H1 (cell line): Measurements from ENCODE around the gene FAM204A. TPM values are rescaled to one million over a fixed set of nuclear protein-coding genes. Genes with fewer than 3 reads are reported as not detected.

Experiments
- CTCF ChIA-PET: fragments of 300-600 bp; sonication (Branson Sonifier 250); formaldehyde crosslinking; loops from one replicate; lab custom pipeline; 2021; ENCODE audit not compliant: partially characterized antibody; lab: Charles Lee
- POLR2A ChIA-PET: fragments of 300-600 bp; sonication (Branson Sonifier 250); formaldehyde crosslinking; loops from one replicate; lab custom pipeline; 2021; ENCODE audit warnings: inconsistent platforms; ENCODE audit not compliant: partially characterized antibody; lab: Charles Lee
- DNase-seq, 2 experiments: peaks; one replicate each; pipeline versions ENCODE4 v3.0.0 to v3.0.0-alpha.2; 2010 to 2022; ENCODE audit warnings: low spot score in 2 of 2, low read depth in 1 of 2, mixed read lengths in 1 of 2
- FAIRE-seq: peaks from 2 replicates; lab custom pipeline; 2011; peaks lifted over from hg19 to GRCh38; lab: Jason Lieb, UNC
- H2AFZ ChIP-seq: 2 replicates; pipeline ENCODE4 v1.8.1; 2012; ENCODE audit warnings: low read length, inconsistent platforms
- H2AK5ac ChIP-seq: 2 replicates; pipeline ENCODE4 v1.6.1; 2013; ENCODE audit warnings: low read depth, low read length
- H2BK120ac ChIP-seq: replicated peaks from 2 replicates; pipeline ENCODE3; 2013; ENCODE audit warnings: low read depth, low read length, inconsistent platforms
- H2BK12ac ChIP-seq: 2 replicates; pipeline ENCODE4 v1.6.1; 2013; ENCODE audit warnings: low read depth, low read length
- H2BK15ac ChIP-seq: 2 replicates; pipeline ENCODE4 v1.6.1; 2013; ENCODE audit warnings: low read length
- H2BK20ac ChIP-seq: 2 replicates; pipeline ENCODE4 v1.6.1; 2013; ENCODE audit warnings: low read length
- H2BK5ac ChIP-seq: 2 replicates; pipeline ENCODE4 v1.6.1; 2013; ENCODE audit warnings: low read depth, low read length
- H3K14ac ChIP-seq: 2 replicates; pipeline ENCODE4 v1.6.1; 2013; ENCODE audit warnings: inconsistent platforms; ENCODE audit not compliant: insufficient read length
- H3K18ac ChIP-seq: 2 replicates; pipeline ENCODE4 v1.6.1; 2013; ENCODE audit warnings: low read length; ENCODE audit errors: extremely low read depth
- H3K23ac ChIP-seq: 2 replicates; pipeline ENCODE4 v1.6.1; 2013; ENCODE audit warnings: inconsistent platforms; ENCODE audit not compliant: insufficient read length
- H3K23me2 ChIP-seq: 2 replicates; pipeline ENCODE4 v1.6.1; 2013; ENCODE audit warnings: low read depth, low read length
- H3K27ac ChIP-seq: 2 replicates; pipeline ENCODE4 v1.6.1; 2011; ENCODE audit warnings: low read depth, low read length, inconsistent platforms
- H3K27me3 ChIP-seq, 4 experiments: replicated peaks in 1 of 4; 1 replicate in 1 of 4; 2 replicates in 3 of 4; pipeline versions ENCODE4 v1.6.1 to v1.8.1; 2011 to 2013; ENCODE audit warnings: low read length in 3 of 4, mild to moderate bottlenecking in 3 of 4, inconsistent platforms in 2 of 4, mixed read lengths in 2 of 4, moderate library complexity in 1 of 4; ENCODE audit not compliant: control insufficient read depth in 3 of 4, insufficient read depth in 3 of 4; ENCODE audit errors: extremely low read depth in 1 of 4
- H3K36me3 ChIP-seq, 4 experiments: 2 replicates each; pipeline versions ENCODE4 v1.6.1 to v1.8.1; 2011 to 2013; ENCODE audit warnings: mild to moderate bottlenecking in 4 of 4, low read length in 3 of 4, moderate library complexity in 2 of 4, control low read depth in 1 of 4, inconsistent platforms in 1 of 4; ENCODE audit not compliant: insufficient read depth in 4 of 4, control insufficient read depth in 2 of 4
- H3K4ac ChIP-seq: replicated peaks from 2 replicates; pipeline ENCODE3; 2013; ENCODE audit warnings: low read length, low read depth, mixed read lengths, inconsistent platforms; ENCODE audit not compliant: insufficient read length
- H3K4me1 ChIP-seq, 4 experiments: replicated peaks in 1 of 4; 1 replicate in 1 of 4; 2 replicates in 3 of 4; pipeline versions ENCODE4 v1.6.1 to v1.8.1; 2011 to 2013; ENCODE audit warnings: low read length in 3 of 4, inconsistent platforms in 2 of 4, mixed read lengths in 1 of 4; ENCODE audit not compliant: insufficient read depth in 4 of 4, control insufficient read depth in 3 of 4
- H3K4me2 ChIP-seq, 2 experiments: 2 replicates each; pipeline versions ENCODE4 v1.6.1 to v1.8.1; 2011 to 2013; ENCODE audit warnings: low read depth in 2 of 2, low read length in 2 of 2, control low read depth in 1 of 2, inconsistent platforms in 1 of 2, mild to moderate bottlenecking in 1 of 2; ENCODE audit not compliant: insufficient read depth in 1 of 2
- H3K4me3 ChIP-seq, 4 experiments: fragments of 200-600, 300-600 bp in 1 of 4; sonication (generic), shearing (Covaris generic), sonication (Bioruptor Twin) in 1 of 4; 2 replicates each; pipeline versions ENCODE4 v1.5.1 to v1.8.1; 2011 to 2016; ENCODE audit warnings: low read length in 4 of 4, low read depth in 3 of 4, control low read depth in 2 of 4, inconsistent platforms in 2 of 4, mild to moderate bottlenecking in 2 of 4, mixed read lengths in 1 of 4, moderate library complexity in 1 of 4; ENCODE audit not compliant: insufficient read depth in 2 of 4; ENCODE audit errors: extremely low read depth in 1 of 4
- H3K56ac ChIP-seq: replicated peaks from 2 replicates; pipeline ENCODE3; 2013; ENCODE audit warnings: low read depth, mild to moderate bottlenecking, mixed read lengths, low read length, inconsistent platforms; ENCODE audit not compliant: insufficient read length
- H3K79me1 ChIP-seq: 2 replicates; pipeline ENCODE4 v1.6.1; 2013; ENCODE audit warnings: low read depth, low read length, control low read depth
- H3K79me2 ChIP-seq, 2 experiments: 2 replicates each; pipeline versions ENCODE4 v1.6.1 to v1.8.1; 2012 to 2013; ENCODE audit warnings: low read length in 2 of 2, mild to moderate bottlenecking in 2 of 2, inconsistent platforms in 1 of 2; ENCODE audit not compliant: insufficient read depth in 2 of 2, control insufficient read depth in 1 of 2
- H3K9ac ChIP-seq, 4 experiments: replicated peaks in 1 of 4; 1 replicate in 1 of 4; 2 replicates in 3 of 4; pipeline versions ENCODE4 v1.6.1 to v1.8.1; 2011 to 2013; ENCODE audit warnings: low read depth in 3 of 4, low read length in 3 of 4, control low read depth in 2 of 4, mild to moderate bottlenecking in 2 of 4, moderate library complexity in 2 of 4, inconsistent platforms in 1 of 4; ENCODE audit errors: extremely low read depth in 1 of 4
- H3K9me3 ChIP-seq, 2 experiments: 2 replicates each; pipeline versions ENCODE4 v1.6.1 to v1.8.1; 2012 to 2013; ENCODE audit warnings: mild to moderate bottlenecking in 2 of 2, moderate library complexity in 2 of 2, control low read depth in 1 of 2, inconsistent platforms in 1 of 2, low read depth in 1 of 2, low read length in 1 of 2, mixed read lengths in 1 of 2; ENCODE audit not compliant: insufficient read depth in 2 of 2
- H4K20me1 ChIP-seq, 2 experiments: replicated peaks in 1 of 2; 2 replicates each; pipeline versions ENCODE3 to v1.8.1; 2011 to 2013; ENCODE audit warnings: inconsistent platforms in 2 of 2, low read length in 2 of 2, mild to moderate bottlenecking in 1 of 2; ENCODE audit not compliant: insufficient read depth in 2 of 2, control insufficient read depth in 1 of 2
- H4K5ac ChIP-seq: 2 replicates; pipeline ENCODE4 v1.6.1; 2013; ENCODE audit warnings: low read length, low read depth, mixed read lengths, inconsistent platforms; ENCODE audit not compliant: insufficient read length
- H4K8ac ChIP-seq: 2 replicates; pipeline ENCODE4 v1.8.0; 2013; ENCODE audit warnings: mild to moderate bottlenecking, moderate library complexity, low read length, inconsistent platforms; ENCODE audit not compliant: insufficient read depth; ENCODE audit errors: extremely low read depth
- H4K91ac ChIP-seq: replicated peaks from 2 replicates; pipeline ENCODE3; 2013; ENCODE audit warnings: low read length, mixed read lengths, inconsistent platforms; ENCODE audit not compliant: insufficient read length
- BACH1 ChIP-seq: IDR thresholded peaks from 2 replicates; pipeline ENCODE4 v1.6.1; 2012; ENCODE audit warnings: low read length, improper control_type of control experiment
- BRCA1 ChIP-seq: IDR thresholded peaks from 2 replicates; pipeline ENCODE4 v1.6.1; 2012; ENCODE audit warnings: low read depth, low read length, improper control_type of control experiment
- CHD1 ChIP-seq: IDR thresholded peaks from 2 replicates; pipeline ENCODE4 v1.6.1; 2012; ENCODE audit warnings: low read depth, low read length, improper control_type of control experiment
- EGR1 ChIP-seq: IDR thresholded peaks from 2 replicates; pipeline ENCODE4 v1.6.1; 2011; ENCODE audit warnings: low read depth, low read length, borderline replicate concordance
- FOSL1 ChIP-seq: IDR thresholded peaks from 2 replicates; pipeline ENCODE4 v1.6.1; 2011; ENCODE audit warnings: mild to moderate bottlenecking, low read depth, low read length, moderate library complexity; ENCODE audit not compliant: insufficient read depth
- GABPA ChIP-seq: IDR thresholded peaks from 2 replicates; pipeline ENCODE4 v1.6.1; 2011; ENCODE audit warnings: mild to moderate bottlenecking, low read length, moderate library complexity, borderline replicate concordance; ENCODE audit not compliant: insufficient read depth
- HDAC2 ChIP-seq, 2 experiments: fragments of 300-600 bp in 1 of 2; sonication (generic) in 1 of 2; IDR thresholded peaks; 2 replicates each; pipeline ENCODE4 v1.6.1; 2011 to 2012; ENCODE audit warnings: low read depth in 2 of 2, low read length in 2 of 2, mild to moderate bottlenecking in 2 of 2, moderate library complexity in 2 of 2, borderline replicate concordance in 1 of 2, inconsistent platforms in 1 of 2
- KDM1A ChIP-seq: fragments of 200-600, 300-600 bp; sonication (generic); IDR thresholded peaks from 2 replicates; pipeline ENCODE4 v1.7.1; 2016; ENCODE audit warnings: mild to moderate bottlenecking, low read length, borderline replicate concordance
- PHF8 ChIP-seq: fragments of 200-600 bp; sonication (generic); conservative IDR thresholded peaks from 2 replicates; pipeline ENCODE4 v1.7.1; 2012; ENCODE audit warnings: low read depth, mild to moderate bottlenecking, inconsistent platforms, low read length, moderate library complexity
- SIRT6 ChIP-seq: IDR thresholded peaks from one replicate; pipeline ENCODE4 v1.7.1; 2012; ENCODE audit warnings: low read length, inconsistent platforms
- TAF1 ChIP-seq: IDR thresholded peaks from 2 replicates; pipeline ENCODE4 v1.6.1; 2011; ENCODE audit warnings: mild to moderate bottlenecking, low read depth, low read length
- TAF7 ChIP-seq: optimal IDR thresholded peaks from 2 replicates; pipeline ENCODE3; 2011; ENCODE audit warnings: low read depth, mild to moderate bottlenecking, inconsistent platforms, low read length, moderate library complexity, borderline replicate concordance
- YY1 ChIP-seq: IDR thresholded peaks from 2 replicates; pipeline ENCODE4 v1.6.1; 2011; ENCODE audit warnings: low read depth, mild to moderate bottlenecking, low read length
- WGBS, 2 experiments: shearing (Covaris generic) in 1 of 2; methylation state at CpG; one replicate each; pipeline versions ENCODE4 v1.1.6 to v1.1.7; 2013 to 2015; ENCODE audit warnings: low lambda C conversion rate in 2 of 2, mixed read lengths in 2 of 2, inconsistent platforms in 1 of 2, low coverage in 1 of 2, missing lambda C conversion rate in 1 of 2; ENCODE audit not compliant: insufficient replicate concordance in 2 of 2, insufficient coverage in 1 of 2, insufficient read length in 1 of 2; ENCODE audit errors: extremely low coverage in 1 of 2, missing lambda C conversion rate in 1 of 2; 5-methylcytosine and 5-hydroxymethylcytosine counted together
- polyA plus RNA-seq, 7 experiments: library from polyadenylated mRNA; depleted of rRNA in 3 of 7; stranded (reverse) in 5 of 7; unstranded in 2 of 7; fragments of >200 nt in 5 of 7; fragments of 200-250 nt in 2 of 7; gene quantifications; 1 replicate in 5 of 7; 2 replicates in 1 of 7; 4 replicates in 1 of 7; pipeline versions ENCODE4 v1.2.1 to v1.2.3, GENCODE V29; 2011 to 2013; ENCODE audit warnings: missing spikeins in 2 of 7, mixed read lengths in 2 of 7
- total RNA-seq: library from RNA; stranded (reverse); fragmentation: NEBNext Ultra II Directional; extraction: Animal tissue kit (Norgen Biotek cat#: 25700); gene quantifications from 2 replicates; pipeline ENCODE4 v1.2.1, GENCODE V29; 2021

Gene FAM204A
- total and polyA plus RNA-seq, 2 of the 8 experiments (the other 6 are each of a cell fraction or from before 2014, with no cell fraction given) = 4.9 to 37.4 TPM

GRCh38 chr10:118307859-118308258 lies 34.3 kb downstream of the FAM204A start:
- Histone ChIP-seq H4K20me1 (no peaks in the 10 kb centered on the region), H2AFZ (no peak overlapping the region), H2BK15ac (no peak overlapping the region), H3K23me2 (no peaks in the 10 kb centered on the region), H2BK12ac (no peak overlapping the region), H3K79me2 (no peaks in the 10 kb centered on the region), H3K4me3 (no peak overlapping the region), H3K27me3 (peaks cover 0 to 1% (median 0%) of the 10 kb centered on the region in 4 experiments; a peak in 1 of 7 replicates), H2AK5ac (no peak overlapping the region), H2BK120ac (no peak overlapping the region), H4K8ac (no peak overlapping the region), H3K4ac (no peak overlapping the region), H3K36me3 (peaks cover 0 to 12% (median 3%) of the 10 kb centered on the region in 4 experiments; a peak in 2 of 8 replicates), H3K4me2 (no peak overlapping the region), H3K23ac (no peak overlapping the region), H4K5ac (no peak overlapping the region), H3K56ac (no peak overlapping the region), H2BK20ac (no peak overlapping the region), H3K27ac (no peak overlapping the region), H4K91ac (no peak overlapping the region), H3K79me1 (no peaks in the 10 kb centered on the region), H2BK5ac (no peak overlapping the region), H3K18ac (no peak overlapping the region), H3K9me3 (no peaks in the 10 kb centered on the region), H3K14ac (no peak overlapping the region), H3K9ac (no peak overlapping the region), H3K4me1 (no peaks in the 10 kb centered on the region)
- DNase-seq (no peak), FAIRE-seq (no peak)
- POLR2A ChIA-PET = no interaction called here
- 86% methylated on average over 4 of the region's 4 CpGs; no CpG with 5 or more reads in 1 of the 2 experiments for WGBS, 2 experiments
- CTCF ChIA-PET = interaction anchor here (0.9 to 1.1 kb wide), 2 partner anchors 12 to 236 kb away, joined by 3 read pairs; no protein-coding TSS in a partner anchor
- TF ChIP-seq FOSL1 (no peak), YY1 (no peak), BRCA1 (no peak), TAF7 (no peak), HDAC2 (IDR thresholded peaks at IDR 0.05; ENCODE audit: borderline replicate concordance in 1 of 2, low read depth in 2 of 2, low read length in 2 of 2) (no peak), BACH1 (no peak), TAF1 (no peak), PHF8 (no peak), GABPA (no peak), KDM1A (no peak), EGR1 (no peak), SIRT6 (no peak), CHD1 (no peak)
